AG08395 (cell line): ENCODE measurements around the gene PAN2.
"Not testable (repeated sequence)": the region's sequence is repeated elsewhere in the genome, so short reads cannot be mapped to it uniquely, and the experiment has no call there.

Experiments
- DNase-seq: peaks from one replicate; pipeline ENCODE4 v3.0.0; 2012; ENCODE audit warnings: mixed read lengths, low spot score

The PAN2 gene

DNA sequence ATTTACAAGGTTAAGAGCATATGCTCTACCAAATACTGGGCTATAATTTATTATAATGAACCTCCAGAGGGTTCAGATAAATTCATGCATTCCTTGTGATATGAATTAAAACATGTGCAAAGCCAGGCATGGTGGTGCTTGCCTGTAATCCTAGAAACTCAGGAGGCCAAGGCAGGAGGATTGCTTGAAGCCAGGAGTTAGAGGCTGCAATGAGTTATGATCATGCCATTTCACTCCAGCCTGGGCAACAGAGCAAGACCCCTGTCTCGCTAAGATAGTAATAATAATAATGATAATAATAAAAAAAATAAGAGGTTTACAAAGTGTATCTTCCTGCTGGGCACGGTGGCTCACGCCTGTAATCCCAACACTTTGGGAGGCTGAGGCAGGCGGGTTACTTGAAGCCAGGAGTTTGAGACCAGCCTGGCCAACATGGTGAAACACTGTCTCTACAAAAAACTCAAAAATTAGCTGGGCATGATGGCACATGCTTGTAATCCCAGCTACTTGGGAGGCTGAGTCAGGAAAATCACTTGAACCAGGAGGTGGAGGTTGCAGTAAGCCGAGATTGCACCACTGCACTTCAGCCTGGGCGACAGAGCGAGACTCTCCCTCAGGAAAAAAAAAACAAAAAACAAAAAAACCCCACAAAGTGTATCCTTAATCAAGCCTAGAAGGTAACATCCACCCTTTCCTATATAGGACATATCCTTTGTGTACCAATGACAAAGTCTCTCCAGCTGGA lies 26.4 kb downstream of the PAN2 start:
- DNase-seq: no peak

GRCh38 chr12:56304872-56305590 lies 28.8 kb downstream of the PAN2 start:
- DNase-seq: no peak

GRCh38 chr12:56304276-56304675 lies 29.5 kb downstream of the PAN2 start:
- no peak for DNase-seq

DNA sequence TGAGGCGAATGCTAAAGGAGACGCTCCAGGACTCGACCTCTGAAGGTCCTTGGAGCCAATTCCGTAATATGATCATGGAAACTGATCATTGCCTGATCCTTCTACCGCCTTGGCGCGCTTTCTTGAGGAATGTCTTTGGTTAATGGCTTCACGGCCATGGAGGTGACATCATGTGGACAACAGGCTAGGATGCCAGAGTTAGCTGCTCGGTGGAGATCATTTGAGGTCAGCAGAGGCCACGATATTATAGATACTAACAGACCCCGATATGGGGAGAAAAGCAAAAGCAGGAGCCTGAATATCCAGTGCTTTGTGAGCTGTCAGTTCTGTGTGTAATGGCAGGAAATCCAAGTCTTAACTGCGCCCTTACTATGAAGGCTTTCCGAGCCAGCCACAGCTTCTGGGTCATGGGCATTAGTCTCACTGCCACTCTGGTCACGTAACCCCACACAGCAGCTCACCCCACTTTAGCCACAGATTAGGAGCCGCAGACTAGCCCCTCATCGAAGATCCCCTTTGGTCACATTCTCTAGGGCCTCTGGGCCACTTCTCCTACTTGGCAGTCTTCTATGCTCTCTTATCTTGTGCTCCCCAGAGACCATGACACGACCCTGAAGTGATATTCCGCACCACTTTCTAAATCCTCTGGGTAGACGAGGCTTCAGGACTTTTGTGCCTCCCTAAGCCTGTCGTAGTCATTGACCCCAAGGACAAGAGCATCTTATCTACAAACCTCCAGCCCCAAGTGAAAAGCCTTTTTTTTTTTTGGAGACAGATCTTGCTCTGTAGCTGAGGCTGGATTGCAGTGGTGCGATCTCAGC lies 32.9 kb downstream of the PAN2 start:
- DNase-seq: no peak

DNA sequence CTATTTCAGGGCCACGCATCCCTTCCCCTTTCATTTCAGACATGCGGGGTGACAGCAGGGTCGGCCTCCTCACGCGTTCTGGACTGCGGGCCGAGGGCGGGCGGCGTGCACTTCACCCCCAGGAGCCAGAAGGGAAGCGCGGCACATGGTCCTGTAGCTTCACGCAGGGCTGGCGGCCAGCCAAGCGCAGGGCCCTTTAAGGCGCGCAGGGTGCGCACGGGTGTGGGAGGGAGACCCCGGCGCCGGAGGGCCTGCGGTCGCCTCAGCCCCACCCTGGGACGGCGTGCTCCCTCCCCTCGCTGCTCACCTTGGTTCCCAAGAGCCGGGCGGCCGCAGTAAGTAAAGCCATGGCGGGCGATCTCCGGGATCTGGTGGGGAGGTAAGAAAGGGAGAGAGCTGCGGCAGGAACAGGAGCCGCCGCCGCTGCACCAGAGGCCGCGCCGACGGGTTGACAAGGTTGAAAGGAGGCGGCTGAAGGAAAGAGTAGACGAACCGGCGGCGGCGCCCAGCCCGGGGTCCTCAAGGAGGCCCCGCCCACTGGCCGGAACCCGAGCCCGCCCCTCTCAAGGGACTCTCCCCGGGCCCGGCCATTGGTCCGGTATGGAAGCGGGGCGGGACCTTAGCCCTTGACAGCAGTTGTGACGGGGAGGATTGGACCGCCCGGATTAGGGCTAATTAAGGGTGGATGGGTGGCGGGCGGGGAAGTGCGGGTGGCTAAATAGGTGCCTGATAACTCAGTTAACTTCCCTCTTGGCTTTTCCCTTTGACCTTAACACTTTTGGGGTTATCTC lies 33.8 kb downstream of the PAN2 start, which contains the start of gene CS:
Gene CS (minus strand): TSS at position 478 of the 791 bp plus-strand sequence. CDS start 129 bp downstream, at position 349.
- DNase-seq: peak; percentile 98

GRCh38 chr12:56299308-56299852 lies 34.4 kb downstream of the PAN2 start:
- no peak for DNase-seq

GRCh38 chr12:56298828-56299227 lies 35.0 kb downstream of the PAN2 start:
- no peak for DNase-seq

GRCh38 chr12:56297400-56297799 lies 36.4 kb downstream of the PAN2 start:
- no peak for DNase-seq

- no peak for DNase-seq
Observed at GRCh38 chr12:56296295-56296694, 37.5 kb downstream of the PAN2 start.

GRCh38 chr12:56293795-56294194 lies 40.0 kb downstream of the PAN2 start:
- DNase-seq: no peak

GRCh38 chr12:56288705-56289387 lies 45.0 kb downstream of the PAN2 start:
- DNase-seq: no peak

DNA sequence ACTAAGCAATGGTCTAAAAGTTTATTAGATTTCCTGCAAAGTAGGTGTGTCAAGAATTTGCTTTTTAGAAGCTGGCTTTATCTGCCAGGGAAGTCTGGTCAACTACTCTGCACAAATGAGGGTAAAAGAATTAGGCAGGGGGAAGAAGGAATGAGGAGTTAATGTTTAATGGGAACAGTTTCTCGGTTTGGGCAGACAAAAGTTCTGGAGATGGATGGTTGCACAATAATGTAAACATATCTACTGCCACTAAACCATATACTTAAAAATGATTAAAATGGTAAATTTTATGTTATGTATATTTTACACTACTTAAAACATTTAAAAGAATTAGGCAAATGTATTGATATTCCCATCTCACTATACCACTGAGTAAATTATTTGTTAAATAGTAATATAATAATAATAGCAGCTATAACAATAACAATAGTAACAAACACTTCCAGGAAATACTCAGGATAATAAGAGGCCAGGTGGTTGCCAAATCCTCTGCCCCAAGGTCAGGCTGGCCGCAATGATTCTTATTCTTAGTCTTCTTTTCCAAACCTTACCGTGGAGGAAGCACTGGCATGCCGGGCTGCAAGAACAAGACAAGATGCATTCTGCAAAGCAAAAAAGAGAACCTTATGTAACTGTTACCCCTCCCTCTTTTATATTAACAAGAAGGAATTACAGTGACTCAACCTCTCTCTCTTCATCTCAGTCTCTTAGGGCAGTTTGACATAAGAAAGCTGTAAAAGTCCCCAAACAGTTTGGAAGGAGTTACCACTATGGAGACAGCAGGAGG lies 47.6 kb downstream of the PAN2 start:
- no peak for DNase-seq

GRCh38 chr12:56284263-56284662 lies 49.5 kb downstream of the PAN2 start:
- not testable (repeated sequence) for DNase-seq

DNA sequence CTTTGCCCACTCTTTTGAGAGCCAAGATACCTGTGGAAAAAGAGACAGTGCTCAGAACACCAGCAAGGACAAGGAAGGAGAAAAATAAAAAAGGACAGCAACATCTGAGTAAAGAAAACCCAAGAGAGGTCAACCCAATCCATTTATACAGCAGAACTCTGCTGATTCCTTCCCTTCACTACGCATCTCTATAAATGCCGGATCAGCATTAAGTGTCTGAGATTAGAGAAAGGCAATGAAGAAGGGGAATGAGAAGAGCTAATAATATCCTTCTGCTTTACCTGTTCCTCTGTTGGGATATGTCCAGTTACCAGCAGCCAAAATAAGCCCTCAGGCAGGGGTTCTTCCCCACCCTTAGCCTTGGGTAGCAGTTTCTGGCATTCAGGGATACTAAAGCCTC lies 51.2 kb downstream of the PAN2 start:
- no peak for DNase-seq

DNA sequence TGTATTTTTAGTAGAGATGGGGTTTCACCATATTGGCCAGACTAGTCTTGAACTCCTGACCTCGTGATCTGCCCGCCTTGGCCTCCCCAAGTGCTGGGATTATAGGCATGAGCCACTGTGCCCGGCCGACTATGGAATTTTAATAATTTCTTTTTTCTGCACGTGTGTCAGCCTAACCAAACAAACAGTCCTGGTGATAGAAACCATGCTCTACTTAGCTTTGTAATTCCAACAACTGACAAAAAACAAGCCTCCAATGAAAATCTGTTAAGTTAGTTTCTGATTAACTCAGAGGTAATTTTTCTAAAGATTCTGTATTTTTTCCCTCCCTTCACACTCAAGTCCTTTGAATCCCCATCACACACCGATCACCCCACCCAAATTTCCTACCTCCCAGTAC lies 51.8 kb downstream of the PAN2 start:
- DNase-seq: no peak

GRCh38 chr12:56280849-56281248 lies 53.0 kb downstream of the PAN2 start:
- DNase-seq: no peak

GRCh38 chr12:56278905-56279304 lies 54.9 kb downstream of the PAN2 start:
- no peak for DNase-seq

DNA sequence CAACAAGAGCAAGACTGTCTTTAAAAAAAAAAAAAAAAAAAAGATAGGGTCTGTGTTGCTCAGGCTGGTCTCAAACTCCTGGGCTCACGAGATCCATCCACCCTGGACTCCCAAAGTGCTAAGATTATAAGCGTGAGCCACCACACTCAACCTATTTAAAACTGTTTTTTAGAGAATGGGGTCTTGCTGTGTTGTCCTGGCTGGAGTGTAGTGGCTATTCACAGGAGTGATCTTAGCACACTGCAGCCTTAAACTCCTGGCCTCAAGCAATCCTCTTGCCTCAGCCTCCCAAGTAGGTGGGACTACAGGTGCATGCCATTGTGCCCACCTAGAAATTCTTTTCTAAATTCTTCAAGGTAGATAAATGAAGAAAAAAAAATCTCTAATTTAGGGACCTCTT lies 59.5 kb downstream of the PAN2 start:
- no peak for DNase-seq

DNA sequence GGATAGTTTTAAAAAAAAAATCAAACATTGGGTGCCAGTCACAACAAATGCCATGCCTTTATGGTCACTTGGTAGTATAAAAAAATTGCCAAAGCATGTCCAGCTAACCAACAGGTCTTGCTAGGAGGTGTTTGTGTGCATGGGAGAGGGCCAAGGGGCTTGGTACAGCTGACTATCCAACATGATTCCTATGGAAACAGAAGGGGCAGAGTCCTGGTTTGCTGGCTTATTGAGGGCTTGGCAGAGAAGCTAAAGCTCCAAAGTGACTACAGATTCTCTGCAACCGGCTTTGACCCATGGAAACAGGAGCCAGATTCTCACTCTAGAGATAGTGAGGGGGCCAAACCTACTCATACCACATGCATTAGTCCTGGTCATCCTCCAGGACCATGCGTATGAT lies 61.3 kb downstream of the PAN2 start:
- DNase-seq: not testable (repeated sequence)

- DNase-seq: peak; percentile 62
Observed at GRCh38 chr12:56271031-56271430, 62.8 kb downstream of the PAN2 start.
